H1 (cell line): Measurements from ENCODE around the gene TRAF3IP1. TPM values are rescaled to one million over a fixed set of nuclear protein-coding genes. Genes with fewer than 3 reads are reported as not detected.

Source experiments
- CTCF ChIA-PET: fragments of 300-600 bp; sonication (Branson Sonifier 250); formaldehyde crosslinking; loops from one replicate; lab custom pipeline; 2021; ENCODE audit not compliant: partially characterized antibody; lab: Charles Lee
- POLR2A ChIA-PET: fragments of 300-600 bp; sonication (Branson Sonifier 250); formaldehyde crosslinking; loops from one replicate; lab custom pipeline; 2021; ENCODE audit warnings: inconsistent platforms; ENCODE audit not compliant: partially characterized antibody; lab: Charles Lee
- DNase-seq, 2 experiments: peaks; one replicate each; pipeline versions ENCODE4 v3.0.0 to v3.0.0-alpha.2; 2010 to 2022; ENCODE audit warnings: low spot score in 2 of 2, low read depth in 1 of 2, mixed read lengths in 1 of 2
- FAIRE-seq: peaks from 2 replicates; lab custom pipeline; 2011; peaks lifted over from hg19 to GRCh38; lab: Jason Lieb, UNC
- H2AFZ ChIP-seq: 2 replicates; pipeline ENCODE4 v1.8.1; 2012; ENCODE audit warnings: low read length, inconsistent platforms
- H2AK5ac ChIP-seq: 2 replicates; pipeline ENCODE4 v1.6.1; 2013; ENCODE audit warnings: low read depth, low read length
- H2BK120ac ChIP-seq: replicated peaks from 2 replicates; pipeline ENCODE3; 2013; ENCODE audit warnings: low read depth, low read length, inconsistent platforms
- H2BK12ac ChIP-seq: 2 replicates; pipeline ENCODE4 v1.6.1; 2013; ENCODE audit warnings: low read depth, low read length
- H2BK15ac ChIP-seq: 2 replicates; pipeline ENCODE4 v1.6.1; 2013; ENCODE audit warnings: low read length
- H2BK20ac ChIP-seq: 2 replicates; pipeline ENCODE4 v1.6.1; 2013; ENCODE audit warnings: low read length
- H2BK5ac ChIP-seq: 2 replicates; pipeline ENCODE4 v1.6.1; 2013; ENCODE audit warnings: low read depth, low read length
- H3K14ac ChIP-seq: 2 replicates; pipeline ENCODE4 v1.6.1; 2013; ENCODE audit warnings: inconsistent platforms; ENCODE audit not compliant: insufficient read length
- H3K18ac ChIP-seq: 2 replicates; pipeline ENCODE4 v1.6.1; 2013; ENCODE audit warnings: low read length; ENCODE audit errors: extremely low read depth
- H3K23ac ChIP-seq: 2 replicates; pipeline ENCODE4 v1.6.1; 2013; ENCODE audit warnings: inconsistent platforms; ENCODE audit not compliant: insufficient read length
- H3K23me2 ChIP-seq: 2 replicates; pipeline ENCODE4 v1.6.1; 2013; ENCODE audit warnings: low read depth, low read length
- H3K27ac ChIP-seq: 2 replicates; pipeline ENCODE4 v1.6.1; 2011; ENCODE audit warnings: low read depth, low read length, inconsistent platforms
- H3K27me3 ChIP-seq, 4 experiments: replicated peaks in 1 of 4; 1 replicate in 1 of 4; 2 replicates in 3 of 4; pipeline versions ENCODE4 v1.6.1 to v1.8.1; 2011 to 2013; ENCODE audit warnings: low read length in 3 of 4, mild to moderate bottlenecking in 3 of 4, inconsistent platforms in 2 of 4, mixed read lengths in 2 of 4, moderate library complexity in 1 of 4; ENCODE audit not compliant: control insufficient read depth in 3 of 4, insufficient read depth in 3 of 4; ENCODE audit errors: extremely low read depth in 1 of 4
- H3K36me3 ChIP-seq, 4 experiments: 2 replicates each; pipeline versions ENCODE4 v1.6.1 to v1.8.1; 2011 to 2013; ENCODE audit warnings: mild to moderate bottlenecking in 4 of 4, low read length in 3 of 4, moderate library complexity in 2 of 4, control low read depth in 1 of 4, inconsistent platforms in 1 of 4; ENCODE audit not compliant: insufficient read depth in 4 of 4, control insufficient read depth in 2 of 4
- H3K4ac ChIP-seq: replicated peaks from 2 replicates; pipeline ENCODE3; 2013; ENCODE audit warnings: low read length, low read depth, mixed read lengths, inconsistent platforms; ENCODE audit not compliant: insufficient read length
- H3K4me1 ChIP-seq, 4 experiments: replicated peaks in 1 of 4; 1 replicate in 1 of 4; 2 replicates in 3 of 4; pipeline versions ENCODE4 v1.6.1 to v1.8.1; 2011 to 2013; ENCODE audit warnings: low read length in 3 of 4, inconsistent platforms in 2 of 4, mixed read lengths in 1 of 4; ENCODE audit not compliant: insufficient read depth in 4 of 4, control insufficient read depth in 3 of 4
- H3K4me2 ChIP-seq, 2 experiments: 2 replicates each; pipeline versions ENCODE4 v1.6.1 to v1.8.1; 2011 to 2013; ENCODE audit warnings: low read depth in 2 of 2, low read length in 2 of 2, control low read depth in 1 of 2, inconsistent platforms in 1 of 2, mild to moderate bottlenecking in 1 of 2; ENCODE audit not compliant: insufficient read depth in 1 of 2
- H3K4me3 ChIP-seq, 4 experiments: fragments of 200-600, 300-600 bp in 1 of 4; sonication (generic), shearing (Covaris generic), sonication (Bioruptor Twin) in 1 of 4; 2 replicates each; pipeline versions ENCODE4 v1.5.1 to v1.8.1; 2011 to 2016; ENCODE audit warnings: low read length in 4 of 4, low read depth in 3 of 4, control low read depth in 2 of 4, inconsistent platforms in 2 of 4, mild to moderate bottlenecking in 2 of 4, mixed read lengths in 1 of 4, moderate library complexity in 1 of 4; ENCODE audit not compliant: insufficient read depth in 2 of 4; ENCODE audit errors: extremely low read depth in 1 of 4
- H3K56ac ChIP-seq: replicated peaks from 2 replicates; pipeline ENCODE3; 2013; ENCODE audit warnings: low read depth, mild to moderate bottlenecking, mixed read lengths, low read length, inconsistent platforms; ENCODE audit not compliant: insufficient read length
- H3K79me1 ChIP-seq: 2 replicates; pipeline ENCODE4 v1.6.1; 2013; ENCODE audit warnings: low read depth, low read length, control low read depth
- H3K79me2 ChIP-seq, 2 experiments: 2 replicates each; pipeline versions ENCODE4 v1.6.1 to v1.8.1; 2012 to 2013; ENCODE audit warnings: low read length in 2 of 2, mild to moderate bottlenecking in 2 of 2, inconsistent platforms in 1 of 2; ENCODE audit not compliant: insufficient read depth in 2 of 2, control insufficient read depth in 1 of 2
- H3K9ac ChIP-seq, 4 experiments: replicated peaks in 1 of 4; 1 replicate in 1 of 4; 2 replicates in 3 of 4; pipeline versions ENCODE4 v1.6.1 to v1.8.1; 2011 to 2013; ENCODE audit warnings: low read depth in 3 of 4, low read length in 3 of 4, control low read depth in 2 of 4, mild to moderate bottlenecking in 2 of 4, moderate library complexity in 2 of 4, inconsistent platforms in 1 of 4; ENCODE audit errors: extremely low read depth in 1 of 4
- H3K9me3 ChIP-seq, 2 experiments: 2 replicates each; pipeline versions ENCODE4 v1.6.1 to v1.8.1; 2012 to 2013; ENCODE audit warnings: mild to moderate bottlenecking in 2 of 2, moderate library complexity in 2 of 2, control low read depth in 1 of 2, inconsistent platforms in 1 of 2, low read depth in 1 of 2, low read length in 1 of 2, mixed read lengths in 1 of 2; ENCODE audit not compliant: insufficient read depth in 2 of 2
- H4K20me1 ChIP-seq, 2 experiments: replicated peaks in 1 of 2; 2 replicates each; pipeline versions ENCODE3 to v1.8.1; 2011 to 2013; ENCODE audit warnings: inconsistent platforms in 2 of 2, low read length in 2 of 2, mild to moderate bottlenecking in 1 of 2; ENCODE audit not compliant: insufficient read depth in 2 of 2, control insufficient read depth in 1 of 2
- H4K5ac ChIP-seq: 2 replicates; pipeline ENCODE4 v1.6.1; 2013; ENCODE audit warnings: low read length, low read depth, mixed read lengths, inconsistent platforms; ENCODE audit not compliant: insufficient read length
- H4K8ac ChIP-seq: 2 replicates; pipeline ENCODE4 v1.8.0; 2013; ENCODE audit warnings: mild to moderate bottlenecking, moderate library complexity, low read length, inconsistent platforms; ENCODE audit not compliant: insufficient read depth; ENCODE audit errors: extremely low read depth
- H4K91ac ChIP-seq: replicated peaks from 2 replicates; pipeline ENCODE3; 2013; ENCODE audit warnings: low read length, mixed read lengths, inconsistent platforms; ENCODE audit not compliant: insufficient read length
- CTBP2 ChIP-seq: IDR thresholded peaks from 2 replicates; pipeline ENCODE4 v1.7.0; 2011; ENCODE audit warnings: borderline replicate concordance, mild to moderate bottlenecking, moderate library complexity, mixed read lengths, low read length; ENCODE audit not compliant: insufficient read depth, insufficient read length
- POU5F1 ChIP-seq: IDR thresholded peaks from 2 replicates; pipeline ENCODE4 v1.6.1; 2011; ENCODE audit warnings: low read depth, mild to moderate bottlenecking, low read length, moderate library complexity
- SP2 ChIP-seq: IDR thresholded peaks from 2 replicates; pipeline ENCODE4 v1.6.1; 2012; ENCODE audit warnings: mild to moderate bottlenecking, low read length, inconsistent platforms
- TBP ChIP-seq: IDR thresholded peaks from 2 replicates; pipeline ENCODE4 v1.6.1; 2011; ENCODE audit warnings: low read depth, low read length, improper control_type of control experiment
- ZNF274 ChIP-seq: IDR thresholded peaks from 2 replicates; pipeline ENCODE4 v1.7.0; 2012; ENCODE audit warnings: low read length, borderline replicate concordance; ENCODE audit errors: extremely low read depth
- WGBS, 2 experiments: shearing (Covaris generic) in 1 of 2; methylation state at CpG; one replicate each; pipeline versions ENCODE4 v1.1.6 to v1.1.7; 2013 to 2015; ENCODE audit warnings: low lambda C conversion rate in 2 of 2, mixed read lengths in 2 of 2, inconsistent platforms in 1 of 2, low coverage in 1 of 2, missing lambda C conversion rate in 1 of 2; ENCODE audit not compliant: insufficient replicate concordance in 2 of 2, insufficient coverage in 1 of 2, insufficient read length in 1 of 2; ENCODE audit errors: extremely low coverage in 1 of 2, missing lambda C conversion rate in 1 of 2; 5-methylcytosine and 5-hydroxymethylcytosine counted together
- polyA plus RNA-seq, 7 experiments: library from polyadenylated mRNA; depleted of rRNA in 3 of 7; stranded (reverse) in 5 of 7; unstranded in 2 of 7; fragments of >200 nt in 5 of 7; fragments of 200-250 nt in 2 of 7; gene quantifications; 1 replicate in 5 of 7; 2 replicates in 1 of 7; 4 replicates in 1 of 7; pipeline versions ENCODE4 v1.2.1 to v1.2.3, GENCODE V29; 2011 to 2013; ENCODE audit warnings: missing spikeins in 2 of 7, mixed read lengths in 2 of 7
- total RNA-seq: library from RNA; stranded (reverse); fragmentation: NEBNext Ultra II Directional; extraction: Animal tissue kit (Norgen Biotek cat#: 25700); gene quantifications from 2 replicates; pipeline ENCODE4 v1.2.1, GENCODE V29; 2021
- TF ChIP-seq, protein P1 (sequence below): IDR thresholded peaks from 2 replicates; pipeline ENCODE4 v1.6.1; 2012; ENCODE audit warnings: inconsistent platforms

TRAF3IP1 gene
- total and polyA plus RNA-seq, 2 of the 8 experiments (the other 6 are each of a cell fraction or from before 2014, with no cell fraction given): 2.3 to 17.5 TPM

DNA sequence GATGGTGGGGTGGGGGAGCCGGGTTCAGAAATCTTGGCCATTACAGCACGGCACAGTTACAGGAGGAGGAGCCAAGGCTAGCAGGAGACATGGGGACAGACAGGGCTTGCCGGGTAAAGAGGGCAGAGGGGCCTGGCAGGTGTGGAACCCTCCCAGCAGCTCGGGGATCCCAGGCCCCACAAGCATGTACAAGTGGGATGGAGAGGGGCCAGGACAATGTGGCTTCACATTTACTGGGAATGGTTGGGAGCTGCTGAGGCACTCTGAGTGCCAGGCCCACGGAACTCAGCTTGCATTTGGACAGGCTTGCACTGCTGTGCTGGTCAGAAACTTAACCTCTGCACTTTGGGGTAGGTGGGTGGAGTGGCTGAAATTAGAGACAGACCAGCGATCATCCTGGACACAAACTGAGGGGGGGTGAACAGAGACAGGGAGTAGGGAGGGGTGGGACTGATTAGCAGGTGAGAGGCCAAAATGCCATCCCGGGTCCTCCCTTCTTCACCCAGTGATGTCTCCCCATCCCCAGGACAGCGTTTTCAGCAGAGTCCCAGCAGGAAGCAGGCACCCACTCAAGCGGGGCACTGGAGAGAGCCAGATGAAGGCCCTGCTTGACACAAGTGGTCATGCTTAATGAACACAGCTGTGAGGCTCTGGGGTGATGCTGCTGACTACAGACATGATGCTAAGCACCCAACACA, 41.5 kb upstream of the TRAF3IP1 start:
- CTCF ChIA-PET: interaction anchor here (1.0 to 18.9 kb wide), 17 partner anchors 8 to 145 kb away, joined by 3 to 298 read pairs (median 5); partner anchors contain the start of gene PER2
- no peak for TF ChIP-seq ZNF274
- TF ChIP-seq, protein P1, sequence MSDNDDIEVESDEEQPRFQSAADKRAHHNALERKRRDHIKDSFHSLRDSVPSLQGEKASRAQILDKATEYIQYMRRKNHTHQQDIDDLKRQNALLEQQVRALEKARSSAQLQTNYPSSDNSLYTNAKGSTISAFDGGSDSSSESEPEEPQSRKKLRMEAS: no peak
- no peak for TF ChIP-seq SP2
- no peak for TF ChIP-seq CTBP2
- TF ChIP-seq POU5F1: no peak
- TF ChIP-seq TBP: no peak

More for the DNA sequence above, 41.5 kb upstream of the TRAF3IP1 start:
- Histone ChIP-seq H3K56ac (no peak overlapping the region), H2BK120ac (no peak overlapping the region), H3K23me2 (no peaks in the 10 kb centered on the region), H2BK20ac (no peak overlapping the region), H3K9me3 (no peaks in the 10 kb centered on the region), H4K5ac (no peak overlapping the region), H2BK12ac (no peak overlapping the region), H3K4me2 (no peak overlapping the region), H3K4me1 (peaks cover 0 to 2% (median 0%) of the 10 kb centered on the region in 4 experiments; a peak in 1 of 7 replicates), H3K79me1 (peaks cover 2% of the 10 kb centered on the region), H3K4me3 (no peak overlapping the region), H2BK15ac (no peak overlapping the region), H3K23ac (no peak overlapping the region), H4K91ac (no peak overlapping the region), H3K79me2 (0 out of 4 replicates have a peak, but pooled peaks cover 0 to 2% of the 10 kb centered on the region in 2 experiments), H2AK5ac (no peak overlapping the region), H4K8ac (no peak overlapping the region; the same call in 1 of the 2 replicates), H3K9ac (no peak overlapping the region), H4K20me1 (no peaks in the 10 kb centered on the region), H3K27me3 (no peaks in the 10 kb centered on the region), H3K27ac (no peak overlapping the region), H2AFZ (no peak overlapping the region), H3K36me3 (peaks cover 0 to 3% (median 0%) of the 10 kb centered on the region in 4 experiments; a peak in 1 of 8 replicates), H3K14ac (no peak overlapping the region), H2BK5ac (no peak overlapping the region), H3K4ac (no peak overlapping the region), H3K18ac (no peak overlapping the region)
- no peak for DNase-seq
- FAIRE-seq: no peak
- 94% methylated on average over 9 of the region's 9 CpGs; no CpG with 5 or more reads in 1 of the 2 experiments for WGBS, 2 experiments
- POLR2A ChIA-PET: interaction anchor here (1.9 to 2.4 kb wide), 2 partner anchors 9 to 11 kb away, joined by 7 to 11 read pairs; no protein-coding TSS in a partner anchor
